NB4 (cell line): ENCODE data around the gene RPGRIP1L.

ENCODE experiments used
- MAX ChIP-seq: IDR thresholded peaks from 2 replicates; pipeline ENCODE4 v1.6.1; 2011; ENCODE audit warnings: low read depth, low read length
- POLR2A ChIP-seq: IDR thresholded peaks from 2 replicates; pipeline ENCODE4 v1.6.1; 2011; ENCODE audit warnings: mild to moderate bottlenecking; ENCODE audit not compliant: insufficient read length; ENCODE audit errors: extremely low read depth
- TF ChIP-seq, protein P1 (sequence below): IDR thresholded peaks from one replicate; pipeline ENCODE4 v1.5.1; 2012; ENCODE audit warnings: low read depth, low read length

DNA sequence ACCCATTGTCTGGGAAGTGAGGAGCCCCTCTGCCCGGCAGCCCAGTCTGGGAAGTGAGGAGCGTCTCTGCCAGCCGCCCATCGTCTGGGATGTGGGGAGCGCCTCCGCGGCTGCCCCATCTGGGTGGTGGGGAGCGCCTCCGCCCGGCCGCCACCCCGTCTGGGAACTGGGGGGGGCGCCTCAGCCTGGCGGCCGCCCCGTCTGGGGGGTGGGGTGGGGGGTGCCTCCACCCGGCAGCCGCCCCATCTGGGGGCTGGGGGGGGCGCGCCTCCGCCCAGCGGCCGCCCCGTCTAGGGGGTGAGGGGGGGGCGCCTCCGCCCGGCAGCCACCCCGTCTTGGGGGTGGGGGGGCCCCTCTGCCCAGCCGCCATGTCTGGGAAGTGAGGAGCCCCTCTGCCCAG is 78.4 kb downstream of the RPGRIP1L start:
- TF ChIP-seq, protein P1, sequence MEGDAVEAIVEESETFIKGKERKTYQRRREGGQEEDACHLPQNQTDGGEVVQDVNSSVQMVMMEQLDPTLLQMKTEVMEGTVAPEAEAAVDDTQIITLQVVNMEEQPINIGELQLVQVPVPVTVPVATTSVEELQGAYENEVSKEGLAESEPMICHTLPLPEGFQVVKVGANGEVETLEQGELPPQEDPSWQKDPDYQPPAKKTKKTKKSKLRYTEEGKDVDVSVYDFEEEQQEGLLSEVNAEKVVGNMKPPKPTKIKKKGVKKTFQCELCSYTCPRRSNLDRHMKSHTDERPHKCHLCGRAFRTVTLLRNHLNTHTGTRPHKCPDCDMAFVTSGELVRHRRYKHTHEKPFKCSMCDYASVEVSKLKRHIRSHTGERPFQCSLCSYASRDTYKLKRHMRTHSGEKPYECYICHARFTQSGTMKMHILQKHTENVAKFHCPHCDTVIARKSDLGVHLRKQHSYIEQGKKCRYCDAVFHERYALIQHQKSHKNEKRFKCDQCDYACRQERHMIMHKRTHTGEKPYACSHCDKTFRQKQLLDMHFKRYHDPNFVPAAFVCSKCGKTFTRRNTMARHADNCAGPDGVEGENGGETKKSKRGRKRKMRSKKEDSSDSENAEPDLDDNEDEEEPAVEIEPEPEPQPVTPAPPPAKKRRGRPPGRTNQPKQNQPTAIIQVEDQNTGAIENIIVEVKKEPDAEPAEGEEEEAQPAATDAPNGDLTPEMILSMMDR: no peak
- TF ChIP-seq POLR2A: no peak
- no peak for TF ChIP-seq MAX
